ENCODE results near the gene PCNX2.

Gene PCNX2

GRCh38 chr1:233024199-233024598 is 271.3 kb downstream of the PCNX2 start:
- H3K9me2 ChIP-seq (replicated peaks; ENCODE audit: insufficient read depth, low read length), result no peaks in the 10 kb centered on the region
- H3K4me1 ChIP-seq (ENCODE audit: low read length), result no peaks in the 10 kb centered on the region
- no peak for DNase-seq
- H3K9me3 ChIP-seq (replicated peaks; ENCODE audit: insufficient read depth, low read length), result no peaks in the 10 kb centered on the region
- no peak overlapping the region for H3K4me2 ChIP-seq (ENCODE audit: low read depth, low read length)
- no peaks in the 10 kb centered on the region for H3K27me3 ChIP-seq (replicated peaks; ENCODE audit: insufficient read depth, low read length)
- TF ChIP-seq EZH2phosphoT487 (IDR thresholded peaks at IDR 0.05; ENCODE audit: low read length) (no peak), CTCF (IDR thresholded peaks at IDR 0.05; ENCODE audit: low read length) (no peak), EZH2 (optimal IDR thresholded peaks at IDR 0.05; ENCODE audit: low read depth, low read length) (no peak)
- H3F3A ChIP-seq (ENCODE audit: insufficient read depth, low read length), result no peaks in the 10 kb centered on the region
- H3K4me3 ChIP-seq (ENCODE audit: low read length), result no peak overlapping the region
- H3K36me3 ChIP-seq (replicated peaks; ENCODE audit: insufficient read depth, low read length), result no peaks in the 10 kb centered on the region
- H3K27ac ChIP-seq (ENCODE audit: low read length), result no peak overlapping the region
- no peaks in the 10 kb centered on the region for H3K79me2 ChIP-seq (ENCODE audit: low read length)
- no peak overlapping the region for H2AFZ ChIP-seq (ENCODE audit: low read length)
- H3K9ac ChIP-seq (ENCODE audit: low read length), result no peak overlapping the region
- no peaks in the 10 kb centered on the region for H4K20me1 ChIP-seq (ENCODE audit: insufficient read depth, low read length)

- Histone ChIP-seq H3K4me3 (ENCODE audit: low read length) (no peak overlapping the region), H3K4me2 (ENCODE audit: low read depth, low read length) (no peak overlapping the region), H3K79me2 (ENCODE audit: low read length) (no peaks in the 10 kb centered on the region), H3K36me3 (replicated peaks; ENCODE audit: insufficient read depth, low read length) (no peaks in the 10 kb centered on the region), H3K27me3 (replicated peaks; ENCODE audit: insufficient read depth, low read length) (no peaks in the 10 kb centered on the region), H3K4me1 (ENCODE audit: low read length) (no peaks in the 10 kb centered on the region), H4K20me1 (ENCODE audit: insufficient read depth, low read length) (no peaks in the 10 kb centered on the region), H2AFZ (ENCODE audit: low read length) (no peak overlapping the region), H3F3A (ENCODE audit: insufficient read depth, low read length) (no peaks in the 10 kb centered on the region), H3K9ac (ENCODE audit: low read length) (no peak overlapping the region), H3K9me2 (replicated peaks; ENCODE audit: insufficient read depth, low read length) (no peaks in the 10 kb centered on the region), H3K27ac (ENCODE audit: low read length) (no peak overlapping the region), H3K9me3 (replicated peaks; ENCODE audit: insufficient read depth, low read length) (no peaks in the 10 kb centered on the region)
- no peak for DNase-seq
- TF ChIP-seq EZH2 (optimal IDR thresholded peaks at IDR 0.05; ENCODE audit: low read depth, low read length) (no peak), EZH2phosphoT487 (IDR thresholded peaks at IDR 0.05; ENCODE audit: low read length) (no peak), CTCF (IDR thresholded peaks at IDR 0.05; ENCODE audit: low read length) (no peak)
Measured at GRCh38 chr1:233022246-233022645, 273.3 kb downstream of the PCNX2 start.

- Histone ChIP-seq H3K36me3 (replicated peaks; ENCODE audit: insufficient read depth, low read length) (no peaks in the 10 kb centered on the region), H3K4me2 (ENCODE audit: low read depth, low read length) (no peak overlapping the region), H3K4me1 (ENCODE audit: low read length) (peaks cover 12% of the 10 kb centered on the region), H3K9me3 (replicated peaks; ENCODE audit: insufficient read depth, low read length) (no peaks in the 10 kb centered on the region), H4K20me1 (ENCODE audit: insufficient read depth, low read length) (no peaks in the 10 kb centered on the region), H3K27me3 (replicated peaks; ENCODE audit: insufficient read depth, low read length) (no peaks in the 10 kb centered on the region), H3K79me2 (ENCODE audit: low read length) (no peaks in the 10 kb centered on the region), H3F3A (ENCODE audit: insufficient read depth, low read length) (peaks cover 11% of the 10 kb centered on the region), H3K27ac (ENCODE audit: low read length) (no peak overlapping the region), H3K9me2 (replicated peaks; ENCODE audit: insufficient read depth, low read length) (no peaks in the 10 kb centered on the region), H3K4me3 (ENCODE audit: low read length) (no peak overlapping the region), H3K9ac (ENCODE audit: low read length) (no peak overlapping the region), H2AFZ (ENCODE audit: low read length) (no peak overlapping the region)
- TF ChIP-seq EZH2 (optimal IDR thresholded peaks at IDR 0.05; ENCODE audit: low read depth, low read length) (no peak), EZH2phosphoT487 (IDR thresholded peaks at IDR 0.05; ENCODE audit: low read length) (no peak)
- DNase-seq, result no peak
Measured at GRCh38 chr1:233020426-233020825, 275.1 kb downstream of the PCNX2 start.

- TF ChIP-seq CTCF (IDR thresholded peaks at IDR 0.05; ENCODE audit: low read length) (no peak), EZH2 (optimal IDR thresholded peaks at IDR 0.05; ENCODE audit: low read depth, low read length) (no peak), EZH2phosphoT487 (IDR thresholded peaks at IDR 0.05; ENCODE audit: low read length) (no peak)
- no peak overlapping the region for H3K27ac ChIP-seq (ENCODE audit: low read length)
- no peak overlapping the region for H2AFZ ChIP-seq (ENCODE audit: low read length)
- H4K20me1 ChIP-seq (ENCODE audit: insufficient read depth, low read length), result no peaks in the 10 kb centered on the region
- H3K36me3 ChIP-seq (replicated peaks; ENCODE audit: insufficient read depth, low read length), result no peaks in the 10 kb centered on the region
- no peak for DNase-seq
- H3K9ac ChIP-seq (ENCODE audit: low read length), result no peak overlapping the region
- H3K9me2 ChIP-seq (replicated peaks; ENCODE audit: insufficient read depth, low read length), result no peaks in the 10 kb centered on the region
- H3K4me1 ChIP-seq (ENCODE audit: low read length), result peaks cover 12% of the 10 kb centered on the region
- no peaks in the 10 kb centered on the region for H3K79me2 ChIP-seq (ENCODE audit: low read length)
- no peaks in the 10 kb centered on the region for H3K9me3 ChIP-seq (replicated peaks; ENCODE audit: insufficient read depth, low read length)
- no peaks in the 10 kb centered on the region for H3K27me3 ChIP-seq (replicated peaks; ENCODE audit: insufficient read depth, low read length)
- H3K4me2 ChIP-seq (ENCODE audit: low read depth, low read length), result no peak overlapping the region
- H3F3A ChIP-seq (ENCODE audit: insufficient read depth, low read length), result peaks cover 11% of the 10 kb centered on the region
- H3K4me3 ChIP-seq (ENCODE audit: low read length), result no peak overlapping the region
Measured at GRCh38 chr1:233019778-233020325, 275.7 kb downstream of the PCNX2 start.
